Stimulated activated CD4-positive, alpha-beta T cell treated with anti-CD3 and anti-CD28 coated beads, Interleukin-12 subunit alpha, Interleukin-12 subunit beta, amount 100 ng/mL, for 48 hours (primary cell): ENCODE data around the gene DTNBP1.

Experiments used
- DNase-seq, 3 donors: peaks; one replicate each; pipeline ENCODE4 v3.0.0-alpha.2; 2020; ENCODE audit warnings: low read depth in 2 of 3, low spot score in 1 of 3

DTNBP1 gene

DNA sequence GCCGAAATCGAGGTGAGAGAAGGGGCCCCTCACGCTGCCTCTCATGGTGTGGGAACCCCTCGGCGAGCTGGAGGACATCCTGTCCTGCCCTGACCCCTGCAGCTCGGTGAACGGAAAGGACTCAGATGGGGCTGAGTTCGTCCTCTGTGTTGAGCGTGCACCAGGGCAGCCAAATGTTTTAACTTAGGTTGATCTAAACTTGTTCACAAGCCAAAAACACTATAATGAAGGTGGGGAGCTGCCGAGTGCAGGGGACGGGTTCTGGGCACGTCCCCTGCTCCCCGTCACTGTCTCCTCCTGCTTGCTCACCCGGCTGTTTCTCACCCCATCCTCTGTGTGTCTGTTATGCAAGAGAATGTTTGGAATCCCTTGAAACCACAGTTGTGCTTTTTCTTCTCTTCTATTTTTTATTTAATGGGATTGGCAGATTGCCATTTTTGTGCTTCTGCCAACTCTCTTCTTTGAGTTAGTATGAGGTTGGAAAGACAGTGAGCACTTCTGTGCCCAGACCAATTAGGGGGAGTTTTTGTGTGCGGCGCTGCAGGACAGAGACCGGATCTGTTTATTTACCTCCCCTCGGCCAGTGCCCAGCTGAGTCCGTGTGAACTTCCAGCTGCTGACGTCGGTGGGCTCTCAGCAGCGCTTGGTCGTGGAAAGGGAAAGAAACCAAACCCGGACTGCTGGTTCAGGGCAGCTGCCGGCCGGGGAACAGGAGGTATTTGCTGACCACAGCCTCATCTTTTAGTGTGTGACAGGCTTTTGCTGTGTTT lies 158.1 kb downstream of the DTNBP1 start:
- DNase-seq = no peak

DNA sequence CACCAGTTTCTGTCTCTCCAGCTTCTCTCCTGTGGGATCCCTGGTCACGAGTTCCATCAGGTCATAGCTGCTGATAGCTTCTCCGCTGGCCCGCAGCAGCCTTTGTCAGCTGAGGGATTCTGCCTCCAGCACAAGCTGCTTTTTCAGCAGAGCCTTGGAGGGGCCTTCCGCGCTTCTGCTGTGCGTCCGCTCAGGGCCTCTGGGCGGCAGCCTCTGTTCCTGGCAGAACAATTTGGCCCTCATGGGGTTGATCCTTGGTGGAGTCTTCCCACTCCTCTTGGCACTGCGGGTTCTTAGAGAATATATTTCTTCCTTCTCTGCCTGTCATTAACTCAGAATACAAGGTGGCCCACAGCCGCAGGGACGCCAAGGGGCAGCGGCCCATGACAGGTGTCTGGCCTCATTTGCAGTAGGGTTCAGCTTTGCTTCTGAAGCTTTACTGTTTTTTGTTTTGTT lies 158.8 kb downstream of the DTNBP1 start:
- no peak for DNase-seq

DNA sequence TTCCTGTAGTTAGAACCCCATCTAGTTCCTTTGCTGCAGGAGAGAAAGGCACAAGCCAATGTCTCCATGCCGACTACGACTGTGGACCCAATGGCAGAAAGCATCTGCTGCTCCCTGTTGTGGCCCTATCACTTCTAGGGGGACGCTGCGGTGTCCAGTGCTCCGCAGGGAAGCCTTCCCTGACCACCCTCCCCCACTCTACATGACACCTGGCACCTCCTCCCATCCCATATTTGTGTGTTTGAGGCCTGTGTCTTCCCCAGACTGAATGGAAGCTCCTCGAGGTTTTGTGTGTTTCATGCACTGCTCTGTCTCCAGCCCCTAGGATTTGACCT lies 159.5 kb downstream of the DTNBP1 start:
- DNase-seq = no peak

DNA sequence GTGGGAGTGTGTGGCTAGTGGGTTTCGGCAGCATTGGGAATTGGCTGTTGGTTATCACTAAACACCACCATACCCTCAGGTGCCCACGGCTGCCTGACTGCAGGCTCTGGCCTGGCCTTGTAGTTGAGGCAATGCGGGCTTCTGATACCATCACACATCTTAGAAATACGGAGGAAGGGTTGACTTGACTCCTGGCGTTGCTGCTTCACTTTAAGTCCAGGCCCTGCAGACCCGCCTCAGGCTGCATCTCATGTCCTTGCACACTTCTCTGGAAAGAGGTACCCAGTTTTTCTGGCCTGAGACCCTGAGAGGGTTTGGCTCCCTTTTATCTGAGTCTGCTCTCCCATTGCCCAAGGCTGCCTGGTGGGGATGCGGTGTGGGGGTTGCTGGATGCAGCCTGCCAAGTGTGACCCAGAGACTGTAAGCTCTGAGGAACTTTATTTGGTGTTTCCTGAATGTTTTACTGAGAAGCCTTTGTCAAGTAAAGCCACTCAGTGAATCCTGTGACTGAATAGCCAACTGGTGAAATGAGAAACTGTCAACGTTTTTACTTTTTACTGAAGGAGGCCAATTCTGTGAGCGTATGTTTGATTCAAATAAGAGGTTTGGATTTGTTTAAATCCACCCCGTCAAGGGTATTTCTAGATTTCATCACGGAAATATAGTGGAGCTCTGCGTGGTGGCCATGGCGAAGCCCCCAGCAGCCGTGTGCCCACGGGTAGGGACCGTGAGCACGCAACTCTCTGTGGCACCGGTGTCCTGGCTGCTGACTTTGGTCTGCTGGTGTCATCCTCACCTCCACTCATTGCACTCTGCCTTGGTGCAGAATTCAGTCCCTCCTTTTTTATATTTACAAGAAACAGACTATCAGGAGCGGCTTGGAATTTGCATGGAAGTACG lies 160.1 kb downstream of the DTNBP1 start:
- DNase-seq = no peak

DNA sequence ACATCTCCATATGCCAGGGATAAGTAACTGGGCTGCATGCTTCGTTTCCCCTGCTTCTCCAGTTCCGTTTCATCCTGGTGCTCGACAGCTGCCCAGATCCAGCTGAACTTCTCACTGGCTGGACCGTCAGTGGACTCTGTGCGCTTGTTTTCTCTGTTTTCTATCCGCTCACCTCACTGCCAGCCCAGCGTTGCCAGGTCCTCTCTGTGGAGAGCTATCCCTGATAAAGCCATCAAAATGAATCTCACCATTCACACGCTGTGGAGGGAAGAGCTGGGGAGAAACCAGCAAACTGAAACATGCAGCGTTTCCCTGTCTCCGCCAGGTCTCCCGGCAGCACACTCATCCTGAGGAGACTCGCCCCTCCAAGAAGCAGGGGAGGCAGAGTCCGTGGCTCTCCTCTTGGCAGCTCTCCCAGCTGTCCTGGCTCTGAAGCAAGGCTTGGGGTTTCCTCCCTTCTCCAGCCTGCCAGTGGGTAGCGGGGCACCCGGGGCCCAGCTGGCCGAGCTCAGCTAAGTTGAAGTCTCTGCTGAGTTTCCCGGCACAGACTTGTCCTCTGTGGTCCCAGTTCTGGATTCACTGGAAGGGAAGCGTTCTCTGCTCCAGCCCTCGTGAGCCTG lies 160.9 kb downstream of the DTNBP1 start:
- no peak for DNase-seq

DNA sequence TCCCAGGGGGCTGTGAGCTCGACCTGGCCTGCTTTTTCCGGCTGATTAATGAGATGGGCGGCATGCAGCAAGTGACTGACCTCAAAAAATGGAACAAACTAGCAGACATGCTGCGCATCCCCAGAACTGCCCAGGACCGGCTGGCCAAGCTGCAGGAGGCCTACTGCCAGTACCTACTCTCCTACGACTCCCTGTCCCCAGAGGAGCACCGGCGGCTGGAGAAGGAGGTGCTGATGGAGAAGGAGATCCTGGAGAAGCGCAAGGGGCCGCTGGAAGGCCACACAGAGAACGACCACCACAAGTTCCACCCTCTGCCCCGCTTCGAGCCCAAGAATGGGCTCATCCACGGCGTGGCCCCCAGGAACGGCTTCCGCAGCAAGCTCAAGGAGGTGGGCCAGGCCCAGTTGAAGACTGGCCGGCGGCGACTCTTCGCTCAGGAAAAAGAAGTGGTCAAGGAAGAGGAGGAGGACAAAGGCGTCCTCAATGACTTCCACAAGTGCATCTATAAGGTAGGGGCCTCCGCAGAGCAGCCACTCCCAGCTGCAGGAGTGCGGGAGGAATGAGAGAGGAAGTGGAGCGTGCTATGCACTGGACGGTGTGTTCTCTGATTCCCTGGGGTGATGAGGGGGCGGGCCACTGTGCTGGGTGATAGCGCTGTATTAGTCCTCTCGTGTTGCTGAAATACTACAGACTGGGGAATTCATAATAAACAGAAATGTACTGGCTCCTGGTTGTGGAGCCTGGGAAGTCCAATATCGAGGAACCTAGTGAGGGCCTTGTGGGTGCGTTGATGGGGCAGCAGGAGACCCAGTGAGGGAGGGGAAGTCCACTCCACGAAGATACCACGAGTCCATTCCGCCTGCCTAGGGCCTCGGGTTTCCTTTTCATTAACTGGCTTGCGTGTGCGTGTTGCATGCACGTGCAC lies 161.7 kb downstream of the DTNBP1 start:
- DNase-seq = no peak

DNA sequence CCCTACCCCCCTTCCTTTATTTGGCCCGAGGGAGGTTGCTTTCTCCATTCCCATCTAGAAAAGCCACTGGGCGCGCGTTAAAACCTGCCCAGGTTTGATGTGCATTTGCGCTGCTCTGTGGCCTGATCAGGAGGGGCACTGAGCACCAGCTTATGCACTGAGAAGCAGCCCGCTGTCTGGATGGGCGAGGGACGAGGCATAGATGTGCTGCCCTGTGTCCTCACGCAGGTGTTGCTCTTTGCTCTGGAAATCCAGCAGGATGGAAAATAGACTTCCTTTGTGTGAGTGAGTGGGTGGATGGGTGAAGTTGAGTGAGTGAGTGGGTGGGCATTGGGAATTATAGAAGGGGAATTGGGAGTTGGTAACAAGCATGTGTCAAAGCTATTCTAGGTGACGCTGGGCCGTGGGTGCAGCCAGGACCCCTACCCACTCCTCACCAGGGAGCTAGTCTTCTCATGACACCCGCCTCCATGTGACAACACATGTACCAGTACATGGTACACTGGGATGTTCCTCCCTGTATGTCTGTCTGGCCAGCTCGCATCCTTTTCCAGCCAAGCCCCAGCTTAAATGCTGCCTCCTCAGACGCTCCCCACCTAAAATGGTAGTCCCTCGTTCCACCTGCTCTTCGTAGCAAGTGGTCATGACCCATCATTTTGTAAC lies 162.6 kb downstream of the DTNBP1 start:
- DNase-seq = no peak

DNA sequence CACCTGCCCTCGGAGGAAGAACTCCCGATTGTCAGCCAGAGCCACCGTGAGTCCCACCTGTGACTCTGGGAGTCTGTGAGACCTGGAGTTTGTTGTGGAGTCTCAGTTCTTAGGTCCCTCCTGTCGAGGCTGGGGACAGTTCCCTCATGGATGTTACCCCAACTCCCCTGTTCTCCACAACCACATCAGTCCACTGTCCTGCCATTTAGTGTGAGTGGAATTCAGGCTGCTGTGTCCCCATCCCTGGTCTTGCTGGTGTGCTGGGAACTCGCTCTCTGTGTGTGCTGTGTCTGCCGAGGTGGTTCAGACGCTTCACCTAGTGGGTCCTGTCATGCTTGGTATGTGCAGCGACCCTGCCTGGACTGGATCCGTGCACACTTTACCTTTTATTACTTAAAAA lies 163.2 kb downstream of the DTNBP1 start:
- no peak for DNase-seq

DNA sequence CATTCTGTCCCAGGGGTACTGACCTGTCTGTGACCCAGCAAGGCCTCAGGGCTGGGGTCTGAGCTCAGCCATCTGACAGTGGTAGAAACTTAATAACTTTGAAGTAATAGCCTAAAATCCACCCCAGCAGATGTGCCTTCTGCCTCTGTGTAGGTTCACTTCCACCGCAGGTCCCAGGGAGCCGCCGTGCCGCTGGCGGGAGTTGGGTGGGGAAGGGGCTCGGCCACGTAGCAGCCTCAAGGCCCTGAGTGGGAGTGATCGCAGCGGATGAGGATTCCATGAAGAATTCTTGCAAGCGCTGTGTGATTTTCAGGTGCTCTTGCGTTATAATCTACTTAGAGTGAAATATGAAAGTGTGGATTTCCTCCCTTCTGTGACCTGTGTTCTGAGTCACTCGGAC lies 163.7 kb downstream of the DTNBP1 start:
- no peak for DNase-seq

DNA sequence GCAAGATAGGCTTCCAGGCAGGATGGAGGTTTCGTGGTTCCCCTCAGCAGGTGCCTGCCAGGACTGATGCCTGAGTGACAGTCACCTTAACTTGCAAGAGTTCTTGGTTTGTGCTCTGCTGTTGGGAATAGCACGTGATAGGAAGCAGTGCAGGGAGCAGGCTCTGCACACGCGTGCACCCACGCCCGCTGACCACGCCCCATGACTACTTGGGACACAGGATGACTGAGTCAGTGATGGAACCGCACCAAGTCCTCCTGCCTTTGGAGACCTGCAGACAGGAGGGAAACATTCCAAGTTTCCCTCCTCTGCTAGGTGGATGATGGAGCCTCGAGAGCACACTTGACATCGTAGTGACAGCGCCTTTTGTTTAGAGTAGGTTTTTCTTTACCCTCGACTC lies 164.2 kb downstream of the DTNBP1 start:
- no peak for DNase-seq

DNA sequence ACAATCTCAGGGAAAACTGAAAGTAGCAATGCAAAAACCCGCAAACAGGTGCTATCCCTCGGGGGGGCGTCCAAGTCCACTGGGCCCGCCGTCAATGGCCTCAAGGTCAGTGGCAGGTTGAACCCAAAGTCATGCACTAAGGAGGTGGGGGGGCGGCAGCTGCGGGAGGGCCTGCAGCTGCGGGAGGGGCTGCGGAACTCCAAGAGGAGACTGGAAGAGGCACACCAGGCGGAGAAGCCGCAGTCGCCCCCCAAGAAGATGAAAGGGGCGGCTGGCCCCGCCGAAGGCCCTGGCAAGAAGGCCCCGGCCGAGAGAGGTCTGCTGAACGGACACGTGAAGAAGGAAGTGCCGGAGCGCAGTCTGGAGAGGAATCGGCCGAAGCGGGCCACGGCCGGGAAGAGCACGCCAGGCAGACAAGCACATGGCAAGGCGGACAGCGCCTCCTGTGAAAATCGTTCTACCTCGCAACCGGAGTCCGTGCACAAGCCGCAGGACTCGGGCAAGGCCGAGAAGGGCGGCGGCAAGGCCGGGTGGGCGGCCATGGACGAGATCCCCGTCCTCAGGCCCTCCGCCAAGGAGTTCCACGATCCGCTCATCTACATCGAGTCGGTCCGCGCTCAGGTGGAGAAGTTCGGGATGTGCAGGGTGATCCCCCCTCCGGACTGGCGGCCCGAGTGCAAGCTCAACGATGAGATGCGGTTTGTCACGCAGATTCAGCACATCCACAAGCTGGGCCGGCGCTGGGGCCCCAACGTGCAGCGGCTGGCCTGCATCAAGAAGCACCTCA lies 166.3 kb downstream of the DTNBP1 start:
- DNase-seq = no peak

DNA sequence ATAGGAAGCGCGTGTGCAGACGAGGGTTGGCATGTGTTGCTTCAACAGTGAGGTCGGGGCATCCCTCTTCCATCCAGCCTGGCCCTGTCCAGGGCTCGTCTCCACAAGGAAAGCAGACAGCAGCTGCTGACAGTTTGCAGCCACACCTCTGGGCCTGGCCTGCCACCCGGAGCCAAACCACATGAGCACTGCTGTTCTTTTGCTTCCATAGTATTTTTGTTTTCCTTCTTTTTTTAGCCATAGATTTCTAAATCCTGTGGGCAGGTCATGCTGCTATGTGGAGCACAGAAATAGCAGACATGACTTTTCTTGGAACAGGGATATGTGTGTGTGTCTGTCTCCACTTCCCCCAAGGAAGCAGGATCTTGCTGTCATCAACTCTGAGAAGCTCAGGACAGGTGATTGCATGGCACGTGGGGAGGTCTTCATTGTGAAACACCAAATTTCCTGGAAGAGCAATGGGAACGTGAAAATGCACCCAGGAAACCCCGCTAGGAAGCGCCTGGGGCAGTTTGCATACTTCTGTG lies 167.4 kb downstream of the DTNBP1 start:
- no peak for DNase-seq

DNA sequence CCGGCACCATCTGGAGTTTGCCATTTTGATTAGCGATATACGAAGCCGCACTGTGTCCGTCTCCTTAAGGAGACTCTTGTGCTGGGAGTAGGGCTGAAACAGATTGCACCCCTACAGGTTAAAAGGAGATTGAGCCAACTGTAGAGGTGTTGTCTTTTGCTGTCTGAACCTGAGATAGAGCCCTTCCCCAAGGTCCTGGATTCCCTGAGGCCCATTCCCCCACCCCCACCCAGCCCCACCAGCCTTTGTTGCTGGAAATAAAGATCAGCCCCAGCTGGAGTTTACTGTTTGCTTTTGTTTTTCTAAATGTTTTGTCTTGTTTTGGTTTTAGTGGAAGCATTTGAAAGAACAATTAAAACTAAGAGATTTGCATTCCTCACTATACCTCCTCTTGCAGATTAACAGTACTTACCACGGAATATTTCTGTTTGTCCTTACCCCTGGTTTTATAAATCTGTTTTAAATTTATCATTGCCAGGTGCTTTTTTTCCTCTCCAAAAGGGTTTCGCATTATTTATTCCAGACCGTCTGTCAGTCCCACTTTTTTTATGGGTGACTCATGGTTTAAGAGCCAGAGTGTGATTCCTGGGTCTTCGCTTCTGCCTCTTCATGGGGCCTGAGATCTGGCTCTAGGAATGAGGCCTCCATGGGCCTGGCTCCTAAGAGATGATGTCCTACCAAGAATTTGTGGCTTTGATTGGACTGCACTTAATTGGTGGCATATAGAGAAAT lies 169.2 kb downstream of the DTNBP1 start:
- DNase-seq = no peak

DNA sequence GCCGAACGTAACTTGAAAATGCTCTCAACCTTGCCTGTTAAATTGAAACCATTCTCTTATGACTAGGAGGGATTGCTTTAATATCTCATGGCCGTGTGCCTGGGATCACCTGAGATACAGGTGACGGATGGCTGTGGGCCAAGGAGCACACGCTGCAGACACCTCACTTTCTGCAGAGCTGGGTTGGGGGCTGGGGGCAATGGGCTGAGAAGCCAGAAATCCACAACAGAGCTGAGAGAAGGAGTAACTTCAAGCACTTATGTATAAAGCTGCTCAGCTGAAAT lies 170.9 kb downstream of the DTNBP1 start:
- no peak for DNase-seq

DNA sequence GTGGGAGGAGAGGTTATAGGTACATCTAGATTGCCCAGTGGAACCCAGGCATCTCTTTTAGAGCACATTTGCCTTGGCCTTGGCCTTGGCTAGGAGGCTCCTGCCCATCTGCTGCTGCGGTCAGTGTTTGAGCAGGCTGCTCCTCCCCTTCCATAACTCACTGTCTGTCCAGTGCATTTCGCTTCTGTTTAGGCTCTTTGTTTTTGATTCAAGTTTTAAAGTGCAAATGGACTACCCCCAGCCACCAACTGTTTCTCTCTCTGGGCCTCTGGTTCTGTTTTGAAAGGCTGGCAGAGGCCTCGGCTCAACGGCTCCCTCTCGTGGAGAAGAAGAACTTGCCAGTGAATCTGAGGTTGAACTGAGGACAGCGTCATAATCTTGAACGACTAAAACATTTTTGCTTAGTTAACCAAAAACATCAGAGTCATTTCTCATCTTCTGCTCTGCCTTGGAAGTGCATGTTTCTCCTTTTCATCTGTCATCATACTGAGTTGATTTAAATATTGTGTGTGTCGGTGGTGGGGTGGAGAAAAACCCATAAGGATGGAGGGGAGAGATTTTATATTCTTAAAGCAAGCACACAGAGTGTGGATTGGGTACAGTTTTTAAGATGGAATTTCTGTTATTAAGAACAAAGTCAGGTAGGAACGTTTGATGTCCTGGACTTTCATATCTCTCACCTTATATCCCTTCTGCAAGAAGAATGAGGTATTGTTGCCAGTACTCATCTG lies 171.4 kb downstream of the DTNBP1 start:
- DNase-seq = peak; percentile 49 to 77 (median 59)

DNA sequence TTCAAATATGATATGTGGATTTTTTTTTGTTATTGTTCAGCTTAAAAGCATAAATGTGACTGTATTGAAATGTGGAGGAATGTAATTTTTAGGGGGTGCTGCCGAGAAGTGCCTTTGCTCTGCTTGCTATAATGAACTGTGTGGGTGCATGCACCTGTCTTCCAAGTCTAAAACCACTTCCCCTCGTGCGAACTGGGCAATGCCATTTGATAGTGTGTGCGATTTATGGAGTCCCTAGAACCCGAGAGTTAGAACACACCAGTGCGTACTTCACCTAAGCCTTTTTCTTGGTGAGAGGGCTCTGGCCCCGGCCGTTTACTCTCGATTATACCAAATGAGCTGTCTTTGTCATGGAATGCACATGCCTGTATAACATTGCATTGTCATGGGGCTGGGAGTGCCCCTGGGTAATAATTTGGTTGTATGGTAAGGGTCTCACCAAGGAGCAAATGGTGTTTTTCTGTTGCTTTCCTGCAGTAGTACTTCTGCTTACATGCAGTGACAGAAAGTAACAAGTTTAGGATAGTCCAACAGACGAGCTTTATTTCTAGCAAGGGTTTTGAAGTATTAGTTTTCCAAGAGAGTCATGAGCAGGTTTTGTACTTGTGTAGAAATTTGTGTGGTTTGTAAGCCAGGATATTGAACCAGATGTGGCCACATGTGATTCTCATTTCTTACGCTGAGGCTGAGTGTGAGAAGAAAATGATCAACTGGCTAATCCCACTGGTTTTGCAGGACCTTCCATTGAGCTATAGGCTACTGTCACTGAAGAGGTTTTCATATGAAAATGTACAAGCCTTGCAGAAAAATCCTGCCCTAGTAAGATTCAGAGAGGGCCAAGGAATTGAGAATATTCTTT lies 172.4 kb downstream of the DTNBP1 start:
- DNase-seq = no peak

DNA sequence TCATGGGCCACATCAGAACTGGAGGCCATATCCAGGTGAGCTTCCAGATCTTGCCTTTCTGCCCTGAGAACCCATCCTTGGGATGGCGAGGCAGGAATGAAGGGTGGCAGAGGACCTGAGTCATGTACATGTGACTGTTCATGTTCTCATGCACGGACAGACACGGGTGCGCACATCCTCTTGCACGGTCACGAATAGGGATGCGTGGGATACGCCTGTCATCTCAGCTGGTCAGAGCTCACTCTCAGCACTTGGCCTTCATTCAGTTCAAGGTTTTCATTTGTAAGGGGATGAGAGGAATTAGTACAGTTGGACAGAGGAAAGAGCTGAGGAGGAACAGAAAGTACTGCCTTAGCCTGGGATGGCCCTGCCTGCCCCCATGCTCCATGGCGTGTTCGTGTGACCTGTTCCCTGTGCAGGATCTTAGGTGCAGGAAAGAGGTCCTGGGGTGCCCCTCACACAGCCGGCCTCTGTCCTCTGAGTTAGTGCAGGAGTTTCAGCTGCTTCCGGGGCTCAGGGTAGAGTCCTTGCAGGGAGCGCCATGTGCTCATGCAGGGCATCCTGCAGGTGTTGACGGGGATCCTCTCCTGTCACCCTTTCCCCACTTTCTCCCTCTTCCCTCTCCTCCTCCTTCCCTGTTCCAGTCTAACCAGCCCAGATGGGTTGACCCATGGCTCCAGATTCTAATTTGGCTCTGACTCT lies 173.4 kb downstream of the DTNBP1 start:
- no peak for DNase-seq
